Colonic mucosa (tissue), 2 donors: ENCODE data around the gene COL19A1. TPM values are rescaled to one million over a fixed set of nuclear protein-coding genes. Genes with fewer than 3 reads are reported as not detected.

Experiments
- total RNA-seq, 2 donors: library from RNA; stranded (reverse); fragmentation: NEBNext Ultra II Directional in 1 of 2; extraction: Animal tissue kit (Norgen Biotek cat#: 25700) in 1 of 2; gene quantifications; one replicate each; pipeline ENCODE4 v1.2.1, GENCODE V29; 2021
- donor health status: DM: no; HTN: no; CAD: no.
- donor health status: DM: no; HTN: no; CAD: no.

The COL19A1 gene
- total RNA-seq, 2 donors from 2014 or later: 0.22 to 0.56 TPM

Other genes with a start within 250 kb of the COL19A1 start
- 10 to 100 TPM; 34.2 to 74.1 TPM for gene LMBRD1, start 69.5 kb upstream of the COL19A1 start, total RNA-seq